ENCODE data around the gene MLPH.
A peak's percentile ranks its signal among the peaks of the same experiment; 100 is the strongest.

MLPH gene

GRCh38 chr2:237486819-237487448, at the start of gene MLPH:
TSS of gene MLPH (plus strand) at chr2:237487251. CDS start at chr2:237493427, 6,176 bp downstream.
- no peak for DNase-seq

GRCh38 chr2:237437566-237437965, 49.5 kb upstream of the MLPH start:
- DNase-seq, result no peak

- DNase-seq, result no peak
These were observed 48.7 kb upstream of the MLPH start for GRCh38 chr2:237438080-237438940.

- no peak for DNase-seq
These were observed 46.2 kb upstream of the MLPH start for GRCh38 chr2:237440819-237441281.

GRCh38 chr2:237441605-237442274, 45.3 kb upstream of the MLPH start:
- DNase-seq, result peak; percentile 50

- no peak for DNase-seq
These were observed 43.0 kb upstream of the MLPH start for GRCh38 chr2:237444071-237444470.

GRCh38 chr2:237445611-237446337, 41.3 kb upstream of the MLPH start:
- DNase-seq, result no peak

- no peak for DNase-seq
These were observed 40.7 kb upstream of the MLPH start for GRCh38 chr2:237446338-237446665.

GRCh38 chr2:237447496-237447895, 39.6 kb upstream of the MLPH start:
- no peak for DNase-seq

GRCh38 chr2:237448171-237448570, 38.9 kb upstream of the MLPH start:
- DNase-seq, result no peak

GRCh38 chr2:237448626-237449025, 38.4 kb upstream of the MLPH start:
- no peak for DNase-seq

GRCh38 chr2:237449193-237449881, 37.7 kb upstream of the MLPH start:
- DNase-seq, result no peak

GRCh38 chr2:237450108-237450507, 36.9 kb upstream of the MLPH start:
- DNase-seq, result no peak

- no peak for DNase-seq
These were observed 36.5 kb upstream of the MLPH start for GRCh38 chr2:237450583-237450982.

- DNase-seq, result no peak
These were observed 35.2 kb upstream of the MLPH start for GRCh38 chr2:237451643-237452469.

- no peak for DNase-seq
These were observed 34.2 kb upstream of the MLPH start for GRCh38 chr2:237452861-237453260.

GRCh38 chr2:237453671-237454070, 33.4 kb upstream of the MLPH start:
- DNase-seq, result no peak

- DNase-seq, result no peak
These were observed 31.3 kb upstream of the MLPH start for GRCh38 chr2:237455764-237456163.

GRCh38 chr2:237456200-237456843, 30.7 kb upstream of the MLPH start:
- no peak for DNase-seq

- DNase-seq, result no peak
These were observed 29.6 kb upstream of the MLPH start for GRCh38 chr2:237457388-237457941.

- no peak for DNase-seq
These were observed 28.5 kb upstream of the MLPH start for GRCh38 chr2:237458519-237458918.
